Fibroblast of mammary gland (primary cell): ENCODE measurements around the gene ST3GAL6.
A peak's percentile ranks its signal among the peaks of the same experiment; 100 is the strongest.

Experiments
- DNase-seq: peaks from one replicate; pipeline ENCODE4 v3.0.0-alpha.2; 2010; ENCODE audit warnings: low read depth
- H3K4me3 ChIP-seq: 2 replicates; pipeline ENCODE4 v1.5.1; 2011; ENCODE audit warnings: low read depth, mild to moderate bottlenecking, low read length, moderate library complexity; ENCODE audit not compliant: control insufficient read depth
- CTCF ChIP-seq: conservative IDR thresholded peaks from 2 replicates; pipeline ENCODE4 v1.5.1; 2011; ENCODE audit warnings: low read depth, low read length, inconsistent platforms; ENCODE audit not compliant: control insufficient read depth, insufficient read depth

The ST3GAL6 gene

GRCh38 chr3:98800401-98800800 is 37.3 kb downstream of the ST3GAL6 start:
- no peak overlapping the region for H3K4me3 ChIP-seq
- DNase-seq, result no peak
- no peak for TF ChIP-seq CTCF

- DNase-seq, result no peak
- no peak overlapping the region for H3K4me3 ChIP-seq
- peak; percentile 8 for TF ChIP-seq CTCF
These were observed 38.1 kb downstream of the ST3GAL6 start for GRCh38 chr3:98801043-98801747.

- DNase-seq, result no peak
- TF ChIP-seq CTCF, result no peak
- H3K4me3 ChIP-seq, result no peak overlapping the region
These were observed 42.4 kb downstream of the ST3GAL6 start for GRCh38 chr3:98805571-98805970.

GRCh38 chr3:98806521-98806920 is 43.4 kb downstream of the ST3GAL6 start:
- DNase-seq, result no peak
- no peak overlapping the region for H3K4me3 ChIP-seq
- no peak for TF ChIP-seq CTCF

GRCh38 chr3:98807011-98807410 is 43.9 kb downstream of the ST3GAL6 start:
- no peak overlapping the region for H3K4me3 ChIP-seq
- DNase-seq, result no peak
- no peak for TF ChIP-seq CTCF

GRCh38 chr3:98807561-98807960 is 44.4 kb downstream of the ST3GAL6 start:
- TF ChIP-seq CTCF, result no peak
- no peak overlapping the region for H3K4me3 ChIP-seq
- no peak for DNase-seq

GRCh38 chr3:98808071-98808470 is 44.9 kb downstream of the ST3GAL6 start:
- DNase-seq, result no peak
- no peak for TF ChIP-seq CTCF
- H3K4me3 ChIP-seq, result no peak overlapping the region
